Activated CD8-positive, alpha-beta memory T cell treated with anti-CD3 and anti-CD28 coated beads for 48 hours (primary cell): ENCODE results near the gene TAS2R19.
"Not testable (repeated sequence)": the region's sequence is repeated elsewhere in the genome, so short reads cannot be mapped to it uniquely, and the experiment has no call there.

Experiments
- DNase-seq, 3 experiments: peaks; one replicate each; pipeline ENCODE4 v3.0.0-alpha.2; 2020; ENCODE audit warnings: low read depth in 2 of 3, low spot score in 2 of 3

The TAS2R19 gene

GRCh38 chr12:11022520-11022919 is at the start of gene TAS2R19:
Gene TAS2R19, minus strand, starts transcription at chr12:11022620. Its CDS starts 49 bp downstream, at chr12:11022571.
- no peak for DNase-seq

GRCh38 chr12:11071414-11071813 is 49.0 kb upstream of the TAS2R19 start:
- DNase-seq = no peak

GRCh38 chr12:11070999-11071398 is 48.6 kb upstream of the TAS2R19 start:
- DNase-seq = no peak

GRCh38 chr12:11069854-11070365 is 47.5 kb upstream of the TAS2R19 start:
- no peak for DNase-seq

- DNase-seq = no peak
Measured at GRCh38 chr12:11067514-11067913, 45.1 kb upstream of the TAS2R19 start.

GRCh38 chr12:11062194-11062593 is 39.8 kb upstream of the TAS2R19 start, which contains the start of gene TAS2R46:
Gene TAS2R46, minus strand, starts transcription at chr12:11062294. Its CDS starts 0 bp downstream, at chr12:11062294.
- not testable (repeated sequence) for DNase-seq

GRCh38 chr12:11059784-11060183 is 37.4 kb upstream of the TAS2R19 start:
- no peak for DNase-seq

GRCh38 chr12:11059041-11059440 is 36.6 kb upstream of the TAS2R19 start:
- no peak for DNase-seq

GRCh38 chr12:11055306-11055705 is 32.9 kb upstream of the TAS2R19 start:
- no peak for DNase-seq

GRCh38 chr12:11049806-11050531 is 27.5 kb upstream of the TAS2R19 start:
- not testable (repeated sequence) for DNase-seq

GRCh38 chr12:11041366-11041765 is 18.9 kb upstream of the TAS2R19 start:
- not testable (repeated sequence) for DNase-seq

GRCh38 chr12:11040162-11040561 is 17.7 kb upstream of the TAS2R19 start:
- DNase-seq = no peak

- DNase-seq = no peak
Measured at GRCh38 chr12:11039171-11039570, 16.8 kb upstream of the TAS2R19 start.

GRCh38 chr12:11033959-11034358 is 11.5 kb upstream of the TAS2R19 start:
- DNase-seq = not testable (repeated sequence)

- DNase-seq = no peak
Measured at GRCh38 chr12:11031307-11031706, 8.9 kb upstream of the TAS2R19 start, which contains the start of gene TAS2R31. Gene TAS2R31, minus strand, starts transcription at chr12:11031407. Its CDS starts 72 bp downstream, at chr12:11031335.

GRCh38 chr12:11026118-11026517 is 3.7 kb upstream of the TAS2R19 start:
- DNase-seq = no peak

- DNase-seq = no peak
Measured at GRCh38 chr12:11023387-11023786, 967 bp upstream of the TAS2R19 start.

GRCh38 chr12:11016937-11017336 is 5.5 kb downstream of the TAS2R19 start:
- no peak for DNase-seq

GRCh38 chr12:11015775-11016430 is 6.5 kb downstream of the TAS2R19 start:
- DNase-seq = no peak

GRCh38 chr12:11014234-11014633 is 8.2 kb downstream of the TAS2R19 start:
- DNase-seq = no peak

- no peak for DNase-seq
Measured at GRCh38 chr12:11007608-11008007, 14.8 kb downstream of the TAS2R19 start.

GRCh38 chr12:10998204-10998603 is 24.2 kb downstream of the TAS2R19 start, which contains the start of gene TAS2R20:
Gene TAS2R20, minus strand, starts transcription at chr12:10998304. Its CDS starts 429 bp downstream, at chr12:10997875.
- DNase-seq = no peak
